Measurements from ENCODE around the gene ERI3.

ERI3 gene

DNA sequence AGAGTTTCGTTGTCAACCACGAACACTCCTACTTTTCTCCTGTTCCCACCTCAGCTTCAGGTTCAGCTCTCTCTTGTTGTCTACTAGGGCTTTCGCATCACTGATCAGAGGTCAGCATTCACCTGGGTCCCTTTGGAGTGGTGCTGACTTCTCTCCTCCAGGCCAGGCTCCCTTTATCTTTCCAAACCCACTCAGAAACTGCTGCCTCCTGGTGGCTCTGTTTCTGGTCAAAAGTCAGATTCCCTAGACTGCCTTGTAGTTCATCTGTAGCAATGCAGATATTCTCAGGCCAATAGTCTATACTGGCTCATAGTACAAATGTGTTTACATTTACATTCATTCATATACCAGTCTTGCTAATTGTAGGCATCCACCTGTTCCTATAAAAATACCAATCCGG is 6.4 kb upstream of the ERI3 start:
- no peak overlapping the region for H3K4me3 ChIP-seq (ENCODE audit: low read depth, low read length)
- in situ Hi-C loops (cut with HindIII; ENCODE audit: low sequenced_read_pairs) = no loop called here
- no peak for DNase-seq (ENCODE audit: low read depth)
- TF ChIP-seq, protein P1, sequence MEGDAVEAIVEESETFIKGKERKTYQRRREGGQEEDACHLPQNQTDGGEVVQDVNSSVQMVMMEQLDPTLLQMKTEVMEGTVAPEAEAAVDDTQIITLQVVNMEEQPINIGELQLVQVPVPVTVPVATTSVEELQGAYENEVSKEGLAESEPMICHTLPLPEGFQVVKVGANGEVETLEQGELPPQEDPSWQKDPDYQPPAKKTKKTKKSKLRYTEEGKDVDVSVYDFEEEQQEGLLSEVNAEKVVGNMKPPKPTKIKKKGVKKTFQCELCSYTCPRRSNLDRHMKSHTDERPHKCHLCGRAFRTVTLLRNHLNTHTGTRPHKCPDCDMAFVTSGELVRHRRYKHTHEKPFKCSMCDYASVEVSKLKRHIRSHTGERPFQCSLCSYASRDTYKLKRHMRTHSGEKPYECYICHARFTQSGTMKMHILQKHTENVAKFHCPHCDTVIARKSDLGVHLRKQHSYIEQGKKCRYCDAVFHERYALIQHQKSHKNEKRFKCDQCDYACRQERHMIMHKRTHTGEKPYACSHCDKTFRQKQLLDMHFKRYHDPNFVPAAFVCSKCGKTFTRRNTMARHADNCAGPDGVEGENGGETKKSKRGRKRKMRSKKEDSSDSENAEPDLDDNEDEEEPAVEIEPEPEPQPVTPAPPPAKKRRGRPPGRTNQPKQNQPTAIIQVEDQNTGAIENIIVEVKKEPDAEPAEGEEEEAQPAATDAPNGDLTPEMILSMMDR (IDR thresholded peaks at IDR 0.05; ENCODE audit: low read depth, low read length, missing control alignments) = peak; percentile 25

DNA sequence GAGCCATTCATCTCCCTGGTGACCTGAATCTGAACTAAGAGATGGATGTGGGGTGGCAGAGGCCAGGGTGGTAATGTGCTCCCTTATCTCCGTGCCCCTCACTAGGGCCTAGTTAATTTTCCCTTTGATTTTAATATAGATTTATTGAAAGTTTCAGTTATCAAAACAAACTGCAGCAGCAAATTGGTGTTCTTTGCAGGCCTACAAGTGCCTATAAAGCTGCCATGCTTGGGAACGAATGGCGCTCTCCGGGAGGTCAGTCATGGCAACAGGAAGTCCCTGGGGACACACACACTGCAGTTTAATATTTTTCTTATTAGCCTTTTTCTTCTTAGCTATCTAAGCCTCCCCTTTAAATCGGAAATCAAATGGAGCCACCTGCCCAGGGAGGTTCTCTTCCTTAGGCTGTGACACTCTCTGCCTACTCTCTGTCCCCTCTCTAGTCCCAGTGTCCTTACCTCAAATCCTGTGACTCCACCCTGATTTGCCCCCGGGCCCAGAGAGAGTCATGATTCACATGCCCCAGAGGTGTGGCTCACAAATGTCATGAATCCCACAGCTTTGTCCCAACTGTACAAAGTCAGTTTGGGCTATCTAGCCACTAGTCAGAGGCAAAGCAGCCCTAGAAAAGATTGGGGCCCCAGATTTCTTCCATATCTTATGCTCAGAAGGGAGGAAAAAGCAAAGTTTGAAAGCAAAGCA is 4.3 kb upstream of the ERI3 start:
- TF ChIP-seq, protein P1 (IDR thresholded peaks at IDR 0.05; ENCODE audit: low read depth, low read length, missing control alignments) = no peak
- DNase-seq (ENCODE audit: low read depth) = no peak
- in situ Hi-C loops (cut with HindIII; ENCODE audit: low sequenced_read_pairs) = no loop called here
- no peak overlapping the region for H3K4me3 ChIP-seq (ENCODE audit: low read depth, low read length)

DNA sequence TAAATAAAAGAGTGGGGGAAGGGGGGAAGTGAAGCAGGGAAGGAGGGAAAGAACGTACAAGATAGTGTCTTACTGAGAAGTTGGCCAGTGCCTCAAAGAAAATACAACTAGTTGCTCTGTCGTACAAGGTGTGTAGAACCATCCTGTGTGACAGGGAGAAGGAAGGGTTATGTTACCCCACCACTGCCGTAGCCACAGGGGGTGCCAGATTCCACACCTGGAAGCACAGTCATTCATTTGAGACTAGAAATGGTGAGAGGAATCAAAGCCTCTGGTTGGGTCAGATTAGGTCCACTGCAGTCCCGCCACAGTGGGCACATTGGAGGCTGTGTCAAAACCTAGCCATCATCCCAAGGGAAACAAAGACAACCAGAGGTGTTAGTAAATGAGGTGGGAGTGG is 2.7 kb upstream of the ERI3 start:
- no peak overlapping the region for H3K4me3 ChIP-seq (ENCODE audit: low read depth, low read length)
- TF ChIP-seq, protein P1 (IDR thresholded peaks at IDR 0.05; ENCODE audit: low read depth, low read length, missing control alignments) = no peak
- in situ Hi-C loops (cut with HindIII; ENCODE audit: low sequenced_read_pairs) = no loop called here
- DNase-seq (ENCODE audit: low read depth) = no peak

DNA sequence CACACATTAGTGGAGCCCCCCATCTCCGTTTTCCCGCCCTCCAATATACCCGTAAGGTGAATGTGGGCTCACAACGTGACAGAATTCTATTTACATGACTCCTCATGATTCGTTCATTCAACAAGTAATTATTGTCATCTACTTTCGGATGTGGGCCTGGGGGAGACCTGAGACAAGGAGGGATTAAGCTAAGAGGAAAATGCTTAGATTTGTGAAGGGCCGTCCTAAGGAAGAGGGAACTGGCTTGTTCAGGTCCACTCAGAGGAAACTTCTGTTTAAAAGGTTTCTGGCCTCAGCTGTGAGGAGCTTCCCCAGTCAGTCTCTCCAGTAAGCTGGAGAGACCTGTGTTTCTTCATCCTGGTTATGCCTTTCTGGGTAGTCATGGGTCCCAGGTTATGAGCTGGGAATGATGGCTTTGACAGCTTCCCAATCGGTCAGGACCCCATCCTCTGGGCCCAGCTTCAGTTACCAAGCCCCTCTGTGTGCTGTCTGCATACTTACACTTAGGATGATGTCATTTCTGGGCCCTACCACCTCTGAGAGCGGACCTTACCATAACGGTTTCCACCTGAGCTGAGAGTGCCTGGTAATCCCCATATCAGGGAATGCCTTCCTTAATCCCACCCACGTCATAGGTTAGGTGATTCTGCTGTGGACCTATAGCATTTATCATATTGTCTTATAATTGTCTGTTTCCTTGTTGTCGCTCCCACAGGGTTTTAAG is 687 bp upstream of the ERI3 start:
- H3K4me3 ChIP-seq (ENCODE audit: low read depth, low read length) = peak overlapping the region; percentile 82
- TF ChIP-seq, protein P1 (IDR thresholded peaks at IDR 0.05; ENCODE audit: low read depth, low read length, missing control alignments) = no peak
- DNase-seq (ENCODE audit: low read depth) = no peak
- in situ Hi-C loops (cut with HindIII; ENCODE audit: low sequenced_read_pairs) = no loop called here

DNA sequence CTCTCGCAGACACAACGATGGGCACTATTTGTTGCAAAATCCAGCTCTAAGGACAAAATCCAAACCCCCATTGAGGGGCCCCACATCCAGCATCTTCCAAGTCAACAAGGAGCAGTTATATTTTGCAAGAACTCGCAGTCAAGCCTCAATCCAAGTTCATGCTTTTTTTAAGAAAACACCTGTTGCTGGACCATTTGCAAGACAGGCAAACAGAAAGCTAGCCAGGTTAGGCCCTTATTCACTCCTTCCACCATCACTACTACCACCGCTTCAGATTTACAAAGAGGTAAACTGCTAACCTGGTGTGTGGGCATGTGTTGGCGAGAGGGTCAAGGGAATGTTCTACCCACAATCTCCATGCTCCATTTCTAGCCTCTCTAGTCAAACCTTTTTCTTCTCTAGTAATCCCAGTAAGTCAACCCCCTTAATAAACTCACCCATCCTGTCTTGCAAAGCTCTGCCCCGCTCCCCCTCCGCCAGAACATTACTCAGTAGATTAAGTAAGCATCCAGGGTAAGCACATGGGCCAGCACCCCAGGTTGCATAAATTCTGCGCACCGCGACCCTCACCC is 703 bp downstream of the ERI3 start:
- in situ Hi-C loops (cut with HindIII; ENCODE audit: low sequenced_read_pairs) = no loop called here
- peak overlapping the region; percentile 82 for H3K4me3 ChIP-seq (ENCODE audit: low read depth, low read length)
- DNase-seq (ENCODE audit: low read depth) = no peak
- TF ChIP-seq, protein P1 (IDR thresholded peaks at IDR 0.05; ENCODE audit: low read depth, low read length, missing control alignments) = no peak

DNA sequence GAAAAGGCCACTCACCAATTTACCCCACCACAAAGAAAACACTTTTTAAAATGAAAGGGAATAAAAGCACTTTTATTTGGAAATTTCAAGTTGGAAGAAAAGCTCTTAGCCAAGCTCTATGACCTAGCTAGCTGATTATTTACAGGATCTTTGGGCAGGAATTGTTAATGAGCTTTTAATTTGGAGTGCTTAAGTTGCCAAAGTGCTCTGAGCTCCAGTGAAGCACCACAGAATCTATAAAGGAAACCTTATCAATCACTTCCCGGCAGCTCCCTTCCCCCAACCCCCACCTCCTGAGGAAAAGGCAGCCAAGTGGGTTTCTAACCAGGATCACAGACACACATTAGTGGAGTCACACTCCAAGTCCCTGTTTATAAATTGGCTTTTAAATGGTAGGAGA is 1.5 kb downstream of the ERI3 start:
- DNase-seq (ENCODE audit: low read depth) = no peak
- TF ChIP-seq, protein P1 (IDR thresholded peaks at IDR 0.05; ENCODE audit: low read depth, low read length, missing control alignments) = no peak
- no peak overlapping the region for H3K4me3 ChIP-seq (ENCODE audit: low read depth, low read length)
- in situ Hi-C loops (cut with HindIII; ENCODE audit: low sequenced_read_pairs) = no loop called here
